Limb (tissue), 2 donors: ENCODE data around the gene STAT6.

Source experiments
- DNase-seq, 2 donors: peaks; one replicate each; pipeline ENCODE4 v3.0.0-alpha.2; 2016; ENCODE audit errors: extremely low spot score in 2 of 2

The STAT6 gene

DNA sequence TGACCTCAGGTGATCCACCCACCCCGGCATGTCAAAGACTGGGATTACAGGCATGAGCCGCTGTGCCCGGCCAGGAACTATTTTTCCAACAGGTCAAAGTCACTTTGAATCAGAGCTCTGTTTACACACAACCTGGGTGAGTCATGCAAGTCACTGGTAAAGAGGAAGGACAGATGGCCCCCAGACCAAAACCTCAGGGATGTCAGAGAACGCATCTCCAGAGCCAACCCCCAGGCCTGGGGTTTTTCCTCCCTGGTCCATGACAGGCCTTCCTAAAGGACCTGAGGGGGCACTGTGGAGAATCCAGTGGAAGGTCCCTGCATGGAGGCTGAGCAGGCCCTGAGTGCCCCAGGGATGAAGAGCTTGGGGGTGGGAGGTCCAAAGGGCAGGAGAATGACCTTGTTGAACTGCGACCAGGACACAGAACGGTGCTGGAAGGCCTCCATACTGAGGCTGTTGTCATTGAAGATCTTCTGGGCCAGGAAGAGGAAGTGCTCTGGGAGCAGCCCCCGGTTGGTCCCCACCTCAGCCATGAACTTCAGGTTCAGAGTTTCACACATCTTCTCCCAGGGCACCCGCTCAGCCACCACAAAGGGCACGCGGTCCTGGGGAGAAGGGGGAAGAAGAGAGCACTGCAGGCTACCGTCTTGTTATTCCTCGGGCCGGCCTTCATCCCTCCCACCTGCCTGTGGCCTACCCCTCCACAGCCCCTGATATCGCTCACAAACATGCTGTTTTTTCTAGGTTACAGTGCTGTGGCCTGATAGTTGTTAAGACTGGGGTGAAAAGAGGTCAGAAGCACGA, 9.1 kb downstream of the STAT6 start:
- DNase-seq: no peak

DNA sequence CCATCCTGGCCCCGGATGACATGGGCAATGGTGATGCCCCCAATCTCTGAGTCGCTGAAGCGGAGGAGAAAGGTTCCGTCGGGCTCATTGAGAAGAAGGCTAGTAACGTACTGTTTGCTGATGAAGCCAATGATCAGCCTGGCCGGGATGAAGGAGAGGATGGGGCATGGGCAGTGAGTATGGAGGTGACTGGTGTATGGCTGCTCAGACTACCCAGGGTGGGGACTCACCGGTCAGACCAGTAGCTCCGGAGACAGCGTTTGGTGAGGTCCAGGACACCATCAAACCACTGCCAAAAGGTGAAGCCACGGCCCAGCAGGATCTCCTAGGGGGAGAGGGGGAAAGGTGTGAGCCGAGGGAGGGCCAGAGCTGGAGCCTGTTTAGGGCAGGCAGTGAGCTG, 11.4 kb downstream of the STAT6 start:
- no peak for DNase-seq

DNA sequence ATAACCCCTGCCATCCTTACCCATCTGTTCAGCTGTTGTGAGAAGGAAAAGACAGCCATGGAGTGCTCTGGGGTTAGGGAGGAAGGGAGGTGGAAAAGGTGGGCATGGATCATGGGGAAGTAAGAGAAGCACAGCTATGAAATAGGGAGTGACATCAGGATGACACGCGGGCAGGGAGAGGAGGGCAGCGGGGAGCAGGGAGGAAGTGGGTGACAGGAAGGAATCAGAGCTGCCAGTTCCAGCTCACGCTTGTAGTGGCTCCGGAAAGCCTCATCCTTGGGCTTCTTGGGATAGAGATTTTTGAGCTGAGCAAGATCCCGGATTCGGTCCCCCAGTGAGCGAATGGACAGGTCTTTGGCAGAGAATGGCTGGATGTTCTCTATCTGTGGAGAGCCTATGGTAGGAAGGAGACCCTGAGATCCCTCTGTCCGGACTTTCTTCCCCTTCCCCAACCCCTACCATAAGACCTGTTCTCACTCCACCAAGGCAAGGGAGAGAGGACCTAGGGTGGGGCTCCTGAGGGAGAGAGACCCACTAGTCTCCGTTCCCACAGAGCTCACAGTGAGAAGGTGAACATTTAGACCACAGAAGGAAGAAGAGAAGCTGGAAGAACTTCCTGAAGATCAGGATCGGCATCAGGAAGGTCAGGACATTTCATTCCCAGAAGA, 12.0 kb downstream of the STAT6 start:
- DNase-seq: no peak

DNA sequence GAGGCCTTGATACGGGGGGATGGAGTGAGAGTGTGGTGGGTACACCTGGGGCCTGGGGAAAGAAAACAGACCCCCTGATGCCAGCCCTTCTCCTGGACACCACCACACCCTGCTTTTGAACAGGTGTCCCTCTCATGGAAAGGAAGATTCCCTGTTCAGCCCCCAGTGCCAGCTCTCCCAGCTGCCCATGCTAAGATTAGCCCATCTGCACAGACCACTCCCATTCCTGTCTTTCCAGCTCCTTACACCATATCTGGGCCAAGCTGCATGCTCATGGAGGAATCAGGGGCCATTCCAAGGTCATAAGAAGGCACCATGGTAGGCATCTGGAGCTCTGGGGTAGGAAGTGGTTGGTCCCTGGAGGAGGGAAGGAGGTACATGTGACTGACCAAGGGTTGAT, 12.6 kb downstream of the STAT6 start:
- DNase-seq: no peak

DNA sequence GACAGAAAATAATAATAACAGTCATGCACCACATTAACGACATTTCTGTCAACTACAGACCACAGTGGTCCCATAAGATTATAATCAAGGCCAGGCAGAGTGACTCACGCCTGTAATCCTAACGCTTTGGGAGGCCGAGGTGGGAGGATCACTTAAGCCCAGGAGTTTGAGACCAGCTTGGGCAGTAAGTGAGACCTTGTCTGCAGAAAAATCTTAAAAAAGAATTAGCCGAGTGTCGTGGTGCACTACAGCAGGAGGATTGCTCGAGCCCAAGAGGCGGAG, 13.7 kb downstream of the STAT6 start:
- no peak for DNase-seq

DNA sequence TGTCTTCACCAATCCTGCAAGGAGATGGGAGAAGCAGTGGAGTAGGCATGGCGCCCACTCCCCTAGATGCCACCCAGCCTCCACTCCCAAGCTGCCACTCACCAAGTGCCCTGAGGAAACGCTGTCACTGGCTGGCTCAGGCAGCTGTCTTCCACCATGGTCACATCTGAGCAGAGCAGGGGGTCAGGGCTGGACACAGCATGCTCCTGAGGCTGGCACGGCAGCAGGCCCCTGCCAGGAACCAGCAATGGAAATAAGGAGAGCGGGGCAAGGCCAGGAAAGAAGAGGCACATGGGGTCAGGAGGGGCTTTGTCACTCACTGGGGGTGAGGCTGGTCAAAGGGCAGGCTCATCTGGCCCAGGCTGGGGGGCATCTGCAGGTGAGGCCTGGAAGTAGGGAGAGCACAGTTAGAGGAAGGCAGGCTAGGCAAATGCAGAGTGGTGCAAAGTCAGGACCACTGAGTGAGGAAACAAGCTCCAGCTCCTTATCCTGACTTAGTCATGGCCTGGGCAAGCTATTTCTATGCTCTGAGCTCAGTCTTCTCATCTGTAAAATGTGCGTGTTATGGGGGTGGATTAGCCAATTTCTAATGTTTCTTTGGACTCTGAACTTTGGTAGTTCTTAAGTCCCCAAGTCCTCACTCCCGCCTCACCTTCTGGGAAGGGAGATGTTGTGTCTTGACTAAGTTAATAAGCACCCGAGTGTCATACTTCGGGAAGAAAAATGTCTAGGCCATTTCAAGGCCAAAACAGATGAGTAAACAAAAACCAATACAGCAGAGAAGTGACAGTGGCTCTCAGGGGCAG, 14.2 kb downstream of the STAT6 start:
- DNase-seq: no peak

DNA sequence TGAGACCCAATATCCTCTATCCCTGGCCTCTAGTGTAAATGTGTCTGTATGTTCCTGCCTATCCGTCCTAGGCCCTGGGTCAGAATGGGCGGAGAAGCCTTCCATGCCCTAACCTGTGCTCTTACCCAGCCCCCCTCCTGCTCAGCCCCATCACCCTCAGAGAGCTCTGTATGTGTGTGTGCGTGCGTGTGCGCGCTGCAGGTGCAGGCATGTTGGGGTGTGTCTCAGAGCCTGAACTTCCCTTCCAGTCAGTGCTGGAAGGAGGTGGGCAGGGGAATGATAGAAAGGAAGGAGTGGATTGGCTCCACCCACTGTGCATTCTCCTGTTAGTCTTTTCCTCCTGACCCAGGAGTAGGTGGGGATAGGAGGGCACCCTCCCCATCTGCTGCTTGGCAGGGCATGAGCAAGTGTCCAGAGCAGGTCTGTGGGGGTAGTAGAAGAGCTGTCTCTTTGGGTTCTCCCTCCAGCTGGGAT, 15.0 kb downstream of the STAT6 start:
- DNase-seq: no peak

DNA sequence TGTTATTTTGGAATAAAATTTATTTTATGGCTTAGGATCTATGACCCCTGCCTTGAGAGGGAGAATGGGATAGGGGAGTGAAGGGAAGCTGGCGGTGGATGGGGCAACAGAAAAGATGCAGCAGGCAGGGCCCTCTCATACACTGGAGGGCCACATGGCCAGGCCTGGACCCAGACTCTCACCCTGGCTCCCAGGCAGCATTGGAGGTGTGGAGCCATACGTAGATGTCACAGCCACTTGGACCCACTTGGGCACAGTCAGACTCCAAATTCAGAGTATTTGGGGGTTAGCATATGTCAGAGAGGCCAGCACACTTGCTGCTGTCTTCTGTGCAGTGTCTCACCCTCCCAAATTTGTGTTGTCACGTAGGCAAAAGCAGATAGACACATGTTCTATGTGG, 15.7 kb downstream of the STAT6 start:
- DNase-seq: no peak

DNA sequence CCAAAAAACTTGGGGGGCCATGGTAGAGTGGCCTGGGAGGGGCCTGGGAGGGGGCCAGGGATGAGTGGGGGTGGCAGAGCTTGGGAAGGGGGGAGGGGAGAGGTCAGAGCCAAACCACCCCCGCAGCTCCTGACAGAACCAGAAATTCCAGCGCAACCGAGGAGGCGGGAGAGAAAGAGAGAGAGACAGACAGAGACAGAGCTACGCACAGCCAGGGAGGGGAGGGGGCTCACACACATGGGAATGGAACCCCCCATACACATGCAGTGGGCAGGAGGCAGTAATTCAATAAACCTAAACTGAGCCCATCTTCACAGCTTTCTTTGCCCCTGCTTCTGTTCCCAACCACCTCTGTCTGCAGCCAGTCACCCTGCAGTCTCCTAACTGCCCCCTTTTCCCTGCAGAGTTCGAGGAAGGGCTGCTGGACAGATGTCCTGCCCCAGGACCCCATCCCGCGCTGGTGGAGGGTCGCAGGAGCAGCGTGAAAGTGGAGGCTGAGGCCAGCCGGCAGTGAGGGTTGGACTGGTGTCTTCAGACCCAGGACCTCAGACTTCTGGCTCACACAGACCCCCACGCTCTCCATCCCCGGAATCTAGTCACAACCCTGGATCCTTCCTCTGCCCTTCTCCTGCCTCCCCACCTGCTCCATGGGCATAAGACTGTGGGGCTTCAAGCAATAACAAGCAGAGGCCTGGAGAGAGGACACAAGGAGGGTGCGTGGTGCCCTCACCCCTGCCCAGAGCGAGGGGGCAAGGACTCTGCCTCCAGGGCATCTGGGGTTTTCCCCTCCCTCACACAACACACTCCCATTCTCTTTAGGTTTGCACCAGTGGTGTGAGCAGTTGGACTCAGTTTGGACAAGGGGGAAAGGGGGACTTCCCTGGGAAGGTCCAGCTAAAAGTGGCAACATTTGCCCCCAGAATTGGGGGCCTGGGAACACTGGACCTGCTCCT, 16.7 kb downstream of the STAT6 start:
- DNase-seq: no peak

DNA sequence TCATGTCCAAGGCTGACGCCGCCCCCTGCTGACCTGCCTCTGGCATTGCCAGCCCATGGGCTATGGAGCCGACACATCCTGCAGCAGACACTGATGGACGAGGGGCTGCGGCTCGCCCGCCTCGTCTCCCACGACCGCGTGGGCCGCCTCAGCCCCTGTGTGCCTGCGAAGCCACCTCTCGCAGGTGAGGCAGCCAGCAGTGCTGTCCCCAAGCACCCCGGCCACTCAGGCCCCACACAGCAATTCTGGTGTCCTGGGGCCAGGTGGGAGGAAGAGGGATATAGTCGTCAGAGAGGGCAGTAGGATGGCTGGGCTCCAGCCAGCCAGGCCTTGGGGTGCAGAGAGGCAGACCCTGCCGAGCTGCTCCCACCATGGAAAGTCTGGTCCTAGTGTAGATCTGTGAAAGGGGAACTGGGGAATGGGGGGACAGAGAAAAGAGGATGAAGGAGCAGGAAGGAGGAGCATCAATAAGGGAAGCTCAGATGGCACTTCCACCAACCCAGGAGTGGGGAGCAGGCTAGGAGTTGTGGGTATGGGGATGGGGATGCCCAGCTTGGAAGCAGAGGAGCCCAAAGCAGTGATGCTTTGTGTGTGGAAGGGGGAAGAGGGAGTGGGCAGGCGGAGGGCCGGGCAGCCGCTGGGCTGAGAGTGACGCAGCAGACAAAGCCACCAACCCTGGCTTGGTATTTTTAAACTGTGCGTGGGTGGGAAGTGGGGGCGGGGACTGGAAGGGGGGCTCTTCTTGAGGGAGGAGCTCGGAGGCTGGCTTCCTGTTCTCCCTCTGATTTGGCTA, 17.6 kb downstream of the STAT6 start:
- DNase-seq: peak; percentile 59 to 74

DNA sequence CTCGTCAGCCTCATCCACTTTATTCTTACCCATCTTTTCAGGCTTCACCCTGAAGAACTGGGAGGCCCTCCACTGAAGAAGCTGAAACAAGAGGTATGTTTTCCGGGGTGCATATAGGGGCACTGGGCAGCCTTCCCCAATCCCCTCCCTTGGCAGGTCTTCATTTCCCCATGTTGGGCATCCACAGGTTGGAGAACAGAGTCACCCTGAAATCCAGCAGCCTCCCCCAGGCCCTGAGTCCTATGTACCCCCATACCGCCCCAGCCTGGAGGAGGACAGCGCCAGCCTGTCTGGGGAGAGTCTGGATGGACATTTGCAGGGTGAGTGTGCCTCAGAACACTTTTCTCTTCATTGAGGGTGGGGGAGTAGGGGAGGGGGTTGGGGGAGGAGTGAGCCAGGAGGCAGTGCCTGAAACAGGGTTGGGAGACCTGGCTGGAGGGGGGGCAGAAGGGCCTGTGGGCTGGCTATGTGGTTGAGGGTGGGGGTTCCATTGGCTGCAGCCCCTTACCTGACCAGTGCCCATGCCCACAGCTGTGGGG, 18.2 kb downstream of the STAT6 start:
- no peak for DNase-seq

DNA sequence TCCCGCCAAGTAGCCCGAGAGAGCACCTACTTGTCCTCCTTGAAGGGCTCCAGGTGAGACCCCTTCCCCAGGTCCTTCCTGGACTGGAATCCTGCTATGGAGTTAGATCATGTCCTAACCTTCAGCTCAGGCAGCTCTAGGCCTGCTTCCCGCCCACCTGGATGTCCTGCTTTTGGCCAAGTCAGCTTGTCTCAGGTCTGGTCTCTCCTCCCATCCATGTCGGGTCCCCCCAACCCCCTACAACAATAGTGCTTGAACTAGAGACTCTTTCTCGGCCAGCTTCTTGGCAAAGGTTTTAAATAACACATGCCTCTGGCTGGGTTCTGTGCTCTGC, 18.7 kb downstream of the STAT6 start:
- DNase-seq: no peak

DNA sequence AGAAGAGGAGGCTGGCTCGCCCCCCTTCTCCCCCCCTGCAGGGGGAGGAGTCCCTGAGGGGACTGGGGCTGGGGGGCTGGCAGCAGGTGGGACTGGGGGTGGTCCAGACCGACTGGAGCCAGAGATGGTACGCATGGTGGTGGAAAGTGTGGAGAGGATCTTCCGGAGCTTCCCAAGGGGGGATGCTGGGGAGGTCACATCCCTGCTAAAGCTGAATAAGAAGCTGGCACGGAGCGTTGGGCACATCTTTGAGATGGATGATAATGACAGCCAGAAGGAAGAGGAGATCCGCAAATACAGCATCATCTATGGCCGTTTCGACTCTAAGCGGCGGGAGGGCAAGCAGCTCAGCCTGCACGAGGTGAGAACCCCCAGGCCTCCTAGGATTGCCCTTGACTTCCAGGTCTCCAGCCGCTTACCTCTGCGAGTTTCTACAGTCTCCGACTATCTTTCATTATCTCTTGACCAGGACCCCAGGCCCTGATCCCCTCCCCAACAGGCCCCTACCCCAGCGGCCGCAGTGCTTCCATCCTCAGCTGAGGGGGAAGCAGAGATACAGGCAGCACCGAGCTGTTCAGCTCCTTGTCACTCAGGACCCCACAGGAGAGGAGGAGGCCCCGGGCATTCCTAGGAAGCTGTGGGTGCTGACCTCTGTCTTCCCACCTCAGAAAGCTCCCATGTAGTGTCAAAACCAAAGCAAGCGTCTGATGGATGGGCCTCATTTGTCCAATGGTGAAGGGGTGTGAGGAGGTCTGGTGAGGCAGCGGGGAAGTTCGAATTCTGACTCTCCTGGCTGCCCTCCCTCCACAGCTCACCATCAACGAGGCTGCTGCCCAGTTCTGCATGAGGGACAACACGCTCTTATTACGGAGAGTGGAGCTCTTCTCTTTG, 19.3 kb downstream of the STAT6 start:
- DNase-seq: no peak

DNA sequence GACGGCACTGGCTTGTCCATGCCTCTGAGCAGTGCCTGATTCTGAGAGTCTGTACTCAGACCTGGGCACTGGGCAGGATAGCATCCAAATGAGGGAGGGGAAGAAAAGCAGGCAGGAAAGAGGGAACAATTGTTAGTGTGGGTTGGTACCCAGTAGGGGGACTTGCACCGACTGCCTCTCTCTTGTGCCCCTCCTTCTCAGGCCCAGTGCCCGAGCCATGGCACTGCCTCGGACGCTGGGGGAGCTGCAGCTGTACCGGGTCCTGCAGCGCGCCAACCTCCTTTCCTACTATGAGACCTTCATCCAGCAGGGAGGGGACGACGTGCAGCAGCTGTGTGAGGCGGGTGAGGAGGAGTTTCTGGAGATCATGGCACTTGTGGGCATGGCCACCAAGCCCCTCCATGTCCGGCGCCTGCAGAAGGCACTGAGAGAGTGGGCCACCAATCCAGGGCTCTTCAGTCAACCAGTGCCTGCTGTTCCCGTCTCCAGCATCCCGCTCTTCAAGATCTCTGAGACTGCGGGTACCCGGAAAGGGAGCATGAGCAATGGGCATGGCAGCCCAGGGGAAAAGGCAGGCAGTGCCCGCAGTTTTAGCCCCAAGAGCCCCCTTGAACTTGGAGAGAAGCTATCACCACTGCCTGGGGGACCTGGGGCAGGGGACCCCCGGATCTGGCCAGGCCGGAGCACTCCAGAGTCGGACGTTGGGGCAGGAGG, 20.1 kb downstream of the STAT6 start:
- DNase-seq: no peak

DNA sequence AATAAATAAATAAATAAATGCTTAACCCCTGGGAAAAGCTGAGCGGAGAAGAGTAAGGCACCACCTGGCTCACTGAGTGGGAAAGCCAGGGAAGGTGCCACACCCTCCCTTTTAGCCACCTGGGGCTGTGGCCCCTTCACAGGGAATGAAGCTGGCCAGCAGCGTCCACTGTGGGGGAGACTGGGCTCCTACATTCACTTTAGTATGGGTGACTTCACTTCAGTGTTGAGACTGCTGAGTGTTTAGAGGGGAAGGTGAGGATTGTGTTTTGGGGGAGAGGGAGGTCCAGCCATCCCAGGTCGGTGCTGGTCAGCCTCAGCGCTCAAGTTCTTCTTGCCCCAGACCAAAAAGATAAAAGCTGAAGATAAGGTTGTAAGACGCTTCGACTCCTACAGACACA, 20.7 kb downstream of the STAT6 start:
- no peak for DNase-seq

DNA sequence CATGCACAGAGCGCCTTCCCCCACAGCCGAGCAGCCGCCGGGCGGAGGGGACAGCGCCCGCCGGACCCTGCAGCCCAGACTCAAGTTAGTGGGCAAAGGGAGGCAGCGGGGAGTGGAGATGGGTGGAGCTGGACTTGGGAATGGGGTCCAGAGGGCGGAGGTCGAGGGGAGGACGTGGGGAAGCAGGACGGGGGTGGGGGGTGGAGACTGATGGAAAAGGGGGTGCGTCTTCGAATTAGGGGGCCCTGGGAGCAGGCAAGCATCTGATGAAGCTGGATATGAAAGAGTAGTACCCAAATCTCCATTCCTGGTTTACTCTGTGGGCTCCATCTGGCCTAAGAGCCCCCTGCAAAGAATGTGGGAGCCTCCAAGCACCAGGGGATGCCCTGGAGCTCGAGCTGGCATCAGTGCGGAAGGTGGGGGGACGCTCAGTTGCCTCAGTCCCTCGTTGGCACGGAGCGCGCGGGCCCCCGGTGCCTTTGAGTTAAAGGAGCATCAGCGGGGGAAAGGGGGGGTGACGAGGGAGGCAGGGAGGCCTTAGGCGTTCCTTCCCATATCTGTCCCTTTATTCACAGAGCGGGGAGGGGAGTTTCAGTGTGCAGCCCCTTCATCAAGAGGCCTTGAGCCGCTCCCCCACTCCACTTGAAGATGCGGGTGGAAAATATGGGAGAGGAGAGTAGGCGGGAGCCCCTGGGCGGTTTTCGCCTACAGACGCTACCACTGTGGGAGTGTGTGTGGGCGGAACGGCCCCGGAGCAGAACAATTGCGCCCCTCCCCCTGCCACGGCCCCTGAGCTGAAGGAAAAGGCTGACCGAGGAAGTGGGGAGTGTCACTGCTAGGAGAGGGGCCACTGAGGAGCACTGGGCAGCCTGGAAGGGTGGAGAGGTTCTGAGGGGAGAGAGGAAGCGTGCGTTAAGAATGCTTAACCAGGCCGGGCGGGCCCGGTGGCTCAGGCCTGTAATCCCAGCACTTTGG, 21.6 kb downstream of the STAT6 start:
- DNase-seq: peak; percentile 54 to 79
